ENCODE data around the gene TMEM132C. TPM values are rescaled to one million over a fixed set of nuclear protein-coding genes. Genes with fewer than 3 reads are reported as not detected.

Gene TMEM132C
- total and polyA plus RNA-seq, 2 donors (not counting 3 experiments of a cell fraction or from before 2014, with no cell fraction given) = not detected

DNA sequence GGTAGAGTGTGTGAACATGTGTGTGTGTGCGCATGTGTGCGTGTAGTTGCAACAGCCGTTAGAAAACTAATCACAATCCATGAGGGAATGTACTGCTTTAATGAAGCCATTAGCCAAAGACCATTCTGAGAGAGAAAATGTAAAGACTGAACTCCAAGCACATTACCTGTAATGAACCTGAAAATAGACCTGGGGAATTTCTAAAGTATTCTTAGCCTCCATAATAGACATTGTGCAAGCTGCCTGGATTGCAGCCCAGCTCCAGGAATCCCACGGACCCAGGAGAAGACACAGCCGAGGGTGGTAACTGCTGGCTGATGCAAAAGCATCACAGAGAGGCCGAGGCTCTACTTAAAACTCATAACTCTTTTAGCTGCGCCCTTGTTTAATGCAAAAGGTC, 400.2 kb downstream of the TMEM132C start:
- ChIA-PET POLR2A (no interaction called here), CTCF (no interaction called here)
- Histone ChIP-seq H3K9ac (replicated peaks; ENCODE audit: extremely low read depth, insufficient read depth, low read length) (no peak overlapping the region), H3K4me1 (ENCODE audit: control insufficient read depth, extremely low read depth, insufficient read depth, low read length) (no peaks in the 10 kb centered on the region), H3K4me3 (replicated peaks in 1 of 3; ENCODE audit: insufficient read depth in 1 of 3, low read depth in 1 of 3, low read length in 3 of 3) (no peak overlapping the region), H2AFZ (ENCODE audit: low read depth, low read length) (no peak overlapping the region), H3K27ac (ENCODE audit: insufficient read depth, low read depth, low read length) (no peak overlapping the region), H4K20me1 (replicated peaks; ENCODE audit: control insufficient read depth, extremely low read depth, insufficient read depth, low read length) (no peaks in the 10 kb centered on the region), H3K27me3 (ENCODE audit: control insufficient read depth in 2 of 2, insufficient read depth in 2 of 2, low read length in 2 of 2) (no peaks in the 10 kb centered on the region), H3K4me2 (ENCODE audit: insufficient read depth, low read length) (no peak overlapping the region), H3K9me1 (replicated peaks; ENCODE audit: control insufficient read depth, extremely low read depth, insufficient read depth, low read length) (no peaks in the 10 kb centered on the region), H3K9me3 (replicated peaks; ENCODE audit: control insufficient read depth, insufficient read depth, low read length) (peaks cover 2% of the 10 kb centered on the region), H3K79me2 (ENCODE audit: control insufficient read depth, insufficient read depth, low read length) (no peaks in the 10 kb centered on the region), H3K36me3 (ENCODE audit: control insufficient read depth in 2 of 2, extremely low read depth in 1 of 2, insufficient read depth in 2 of 2, low read length in 2 of 2) (no peaks in the 10 kb centered on the region)
- dilution Hi-C loops (cut with MboI; ENCODE audit: extremely low pct_ligation_motif_present, low sequenced_read_pairs) = no loop called here
- DNase-seq (ENCODE audit: low read depth, low spot score) (no peak), FAIRE-seq (no peak)
- intact Hi-C loops (cut with micrococcal nuclease) = no loop called here
- TF ChIP-seq FOS (IDR thresholded peaks at IDR 0.05; ENCODE audit: borderline replicate concordance, insufficient read depth, low read length) (no peak), JUN (IDR thresholded peaks at IDR 0.05; ENCODE audit: borderline replicate concordance, insufficient read depth, insufficient read length, low read depth) (no peak), POLR2A (IDR thresholded peaks at IDR 0.05; ENCODE audit: low read depth, low read length) (no peak), MYC (IDR thresholded peaks at IDR 0.05; ENCODE audit: low read depth, low read length) (no peak), POLR2AphosphoS5 (IDR thresholded peaks at IDR 0.05; ENCODE audit: insufficient read depth, low read depth, low read length) (no peak), EZH2 (IDR thresholded peaks at IDR 0.05; ENCODE audit: borderline replicate concordance, low read depth, low read length, severe bottlenecking) (no peak), GATA2 (IDR thresholded peaks at IDR 0.05; ENCODE audit: insufficient read depth, insufficient read length, low read depth, low read length) (no peak)
- TF ChIP-seq, protein P1, sequence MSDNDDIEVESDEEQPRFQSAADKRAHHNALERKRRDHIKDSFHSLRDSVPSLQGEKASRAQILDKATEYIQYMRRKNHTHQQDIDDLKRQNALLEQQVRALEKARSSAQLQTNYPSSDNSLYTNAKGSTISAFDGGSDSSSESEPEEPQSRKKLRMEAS (IDR thresholded peaks at IDR 0.05; ENCODE audit: insufficient read depth, insufficient read length) = no peak
- TF ChIP-seq, protein P2, sequence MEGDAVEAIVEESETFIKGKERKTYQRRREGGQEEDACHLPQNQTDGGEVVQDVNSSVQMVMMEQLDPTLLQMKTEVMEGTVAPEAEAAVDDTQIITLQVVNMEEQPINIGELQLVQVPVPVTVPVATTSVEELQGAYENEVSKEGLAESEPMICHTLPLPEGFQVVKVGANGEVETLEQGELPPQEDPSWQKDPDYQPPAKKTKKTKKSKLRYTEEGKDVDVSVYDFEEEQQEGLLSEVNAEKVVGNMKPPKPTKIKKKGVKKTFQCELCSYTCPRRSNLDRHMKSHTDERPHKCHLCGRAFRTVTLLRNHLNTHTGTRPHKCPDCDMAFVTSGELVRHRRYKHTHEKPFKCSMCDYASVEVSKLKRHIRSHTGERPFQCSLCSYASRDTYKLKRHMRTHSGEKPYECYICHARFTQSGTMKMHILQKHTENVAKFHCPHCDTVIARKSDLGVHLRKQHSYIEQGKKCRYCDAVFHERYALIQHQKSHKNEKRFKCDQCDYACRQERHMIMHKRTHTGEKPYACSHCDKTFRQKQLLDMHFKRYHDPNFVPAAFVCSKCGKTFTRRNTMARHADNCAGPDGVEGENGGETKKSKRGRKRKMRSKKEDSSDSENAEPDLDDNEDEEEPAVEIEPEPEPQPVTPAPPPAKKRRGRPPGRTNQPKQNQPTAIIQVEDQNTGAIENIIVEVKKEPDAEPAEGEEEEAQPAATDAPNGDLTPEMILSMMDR (IDR thresholded peaks at IDR 0.05; ENCODE audit: extremely low read depth in 1 of 2, insufficient read depth in 1 of 2, low read depth in 1 of 2, low read length in 2 of 2) = no peak
- BruUV-seq (replicated peaks) = no TSS peak

Measured in endothelial cell of umbilical vein (primary cell).